ENCODE data around the gene SLC41A1. TPM values are rescaled to one million over a fixed set of nuclear protein-coding genes. Genes with fewer than 3 reads are reported as not detected.

SLC41A1 gene
- total and polyA plus RNA-seq, 2 donors from 2014 or later, result 19.1 to 20.9 TPM

DNA sequence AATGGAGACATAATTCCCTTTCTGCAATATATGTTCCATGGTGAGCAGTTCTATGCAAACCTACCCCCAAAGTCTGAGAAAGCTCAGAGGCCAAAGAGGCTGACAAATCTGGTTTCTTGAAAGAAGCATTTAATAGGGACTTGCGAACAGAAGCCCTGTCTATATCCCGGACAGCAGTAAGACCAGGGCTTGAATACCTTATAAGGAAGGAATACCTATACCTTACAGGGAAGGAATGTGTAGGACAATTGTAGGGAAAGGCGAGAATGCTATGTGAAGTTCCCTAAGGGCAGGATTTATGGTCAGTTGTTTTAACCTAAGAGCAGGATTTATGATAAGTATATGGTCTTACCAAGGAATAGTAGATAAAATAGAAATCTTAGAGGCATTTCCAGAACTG is 5.0 kb upstream of the SLC41A1 start:
- Histone ChIP-seq H3K27me3 (ENCODE audit: control insufficient read depth, insufficient read depth, low read length) (no peaks in the 10 kb centered on the region), H3K36me3 (ENCODE audit: control insufficient read depth in 2 of 3, insufficient read depth in 3 of 3, low read length in 3 of 3) (no peaks in the 10 kb centered on the region), H3K9ac (ENCODE audit: low read length in 3 of 3) (no peak overlapping the region), H3K9me3 (ENCODE audit: control insufficient read depth in 2 of 3, insufficient read depth in 1 of 3, low read length in 3 of 3) (no peaks in the 10 kb centered on the region), H3K27ac (ENCODE audit: low read depth in 2 of 2, low read length in 2 of 2) (no peak overlapping the region), H3K4me1 (ENCODE audit: control insufficient read depth in 2 of 3, insufficient read depth in 2 of 3, low read depth in 1 of 3, low read length in 3 of 3) (peaks cover 0 to 8% (median 3%) of the 10 kb centered on the region in 3 donors), H3K4me3 (ENCODE audit: low read length in 3 of 3) (no peak overlapping the region)
- DNase-seq (no peak), FAIRE-seq (no peak)
- intact Hi-C loops (cut with DNase I), result no loop called here
- TF ChIP-seq, protein P1, sequence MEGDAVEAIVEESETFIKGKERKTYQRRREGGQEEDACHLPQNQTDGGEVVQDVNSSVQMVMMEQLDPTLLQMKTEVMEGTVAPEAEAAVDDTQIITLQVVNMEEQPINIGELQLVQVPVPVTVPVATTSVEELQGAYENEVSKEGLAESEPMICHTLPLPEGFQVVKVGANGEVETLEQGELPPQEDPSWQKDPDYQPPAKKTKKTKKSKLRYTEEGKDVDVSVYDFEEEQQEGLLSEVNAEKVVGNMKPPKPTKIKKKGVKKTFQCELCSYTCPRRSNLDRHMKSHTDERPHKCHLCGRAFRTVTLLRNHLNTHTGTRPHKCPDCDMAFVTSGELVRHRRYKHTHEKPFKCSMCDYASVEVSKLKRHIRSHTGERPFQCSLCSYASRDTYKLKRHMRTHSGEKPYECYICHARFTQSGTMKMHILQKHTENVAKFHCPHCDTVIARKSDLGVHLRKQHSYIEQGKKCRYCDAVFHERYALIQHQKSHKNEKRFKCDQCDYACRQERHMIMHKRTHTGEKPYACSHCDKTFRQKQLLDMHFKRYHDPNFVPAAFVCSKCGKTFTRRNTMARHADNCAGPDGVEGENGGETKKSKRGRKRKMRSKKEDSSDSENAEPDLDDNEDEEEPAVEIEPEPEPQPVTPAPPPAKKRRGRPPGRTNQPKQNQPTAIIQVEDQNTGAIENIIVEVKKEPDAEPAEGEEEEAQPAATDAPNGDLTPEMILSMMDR (IDR thresholded peaks at IDR 0.05; ENCODE audit: borderline replicate concordance, extremely low read depth, insufficient read depth), result no peak

DNA sequence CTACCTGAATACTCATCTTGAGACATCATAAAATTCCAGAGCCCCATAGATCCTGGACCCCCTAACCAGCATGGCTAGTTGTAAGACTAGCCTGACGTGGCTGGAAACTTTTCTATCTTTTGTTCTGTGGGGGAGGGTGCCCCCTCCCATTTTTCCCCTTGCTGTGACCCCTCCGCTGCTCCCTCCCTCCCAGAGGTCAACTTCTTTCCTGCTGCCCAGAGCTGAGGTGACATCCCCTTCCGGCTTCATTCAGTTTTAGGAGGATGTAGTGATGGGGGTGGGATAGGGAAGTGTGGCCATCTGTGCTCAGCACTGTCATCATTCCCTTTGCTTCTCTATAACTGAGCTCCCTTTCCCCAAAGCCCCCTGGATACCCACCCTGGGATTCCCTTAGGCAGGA is 4.4 kb upstream of the SLC41A1 start:
- FAIRE-seq, result no peak
- Histone ChIP-seq H3K9ac (ENCODE audit: low read length in 3 of 3) (no peak overlapping the region), H3K27ac (ENCODE audit: low read depth in 2 of 2, low read length in 2 of 2) (no peak overlapping the region), H3K4me3 (ENCODE audit: low read length in 3 of 3) (no peak overlapping the region), H3K9me3 (ENCODE audit: control insufficient read depth in 2 of 3, insufficient read depth in 1 of 3, low read length in 3 of 3) (no peaks in the 10 kb centered on the region), H3K27me3 (ENCODE audit: control insufficient read depth, insufficient read depth, low read length) (no peaks in the 10 kb centered on the region), H3K4me1 (ENCODE audit: control insufficient read depth in 2 of 3, insufficient read depth in 2 of 3, low read depth in 1 of 3, low read length in 3 of 3) (peaks cover 0 to 8% (median 3%) of the 10 kb centered on the region in 3 donors), H3K36me3 (ENCODE audit: control insufficient read depth in 2 of 3, insufficient read depth in 3 of 3, low read length in 3 of 3) (no peaks in the 10 kb centered on the region)
- TF ChIP-seq, protein P1 (IDR thresholded peaks at IDR 0.05; ENCODE audit: borderline replicate concordance, extremely low read depth, insufficient read depth), result no peak
- intact Hi-C loops (cut with DNase I), result no loop called here
- no peak for DNase-seq

DNA sequence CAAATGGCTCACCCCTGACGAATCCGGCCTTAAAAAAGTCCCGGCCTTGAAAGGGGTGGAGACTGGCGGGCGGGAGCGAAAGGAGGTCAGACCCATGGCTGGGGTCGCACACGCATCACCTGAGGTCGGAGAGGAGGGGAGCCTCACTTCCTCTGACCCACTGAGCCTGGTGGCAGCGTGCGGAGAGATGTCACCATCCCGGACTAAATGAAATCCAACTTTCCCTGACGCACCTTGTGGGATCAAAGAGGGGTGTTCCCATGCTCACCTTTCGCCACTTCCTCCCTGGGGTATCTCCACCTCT is 709 bp upstream of the SLC41A1 start:
- intact Hi-C loops (cut with DNase I), result no loop called here
- Histone ChIP-seq H3K27ac (ENCODE audit: low read depth in 2 of 2, low read length in 2 of 2) (peak overlapping the region; percentile 75 to 85), H3K9me3 (ENCODE audit: control insufficient read depth in 2 of 3, insufficient read depth in 1 of 3, low read length in 3 of 3) (no peaks in the 10 kb centered on the region), H3K4me3 (ENCODE audit: low read length in 3 of 3) (peak overlapping the region; percentile 69 to 92 (median 80)), H3K36me3 (ENCODE audit: control insufficient read depth in 2 of 3, insufficient read depth in 3 of 3, low read length in 3 of 3) (peaks cover 0 to 4% (median 0%) of the 10 kb centered on the region in 3 donors), H3K9ac (ENCODE audit: low read length in 3 of 3) (peak overlapping the region; percentile 39 to 80 (median 66)), H3K27me3 (ENCODE audit: control insufficient read depth, insufficient read depth, low read length) (no peaks in the 10 kb centered on the region), H3K4me1 (ENCODE audit: control insufficient read depth in 2 of 3, insufficient read depth in 2 of 3, low read depth in 1 of 3, low read length in 3 of 3) (peaks cover 0 to 20% (median 19%) of the 10 kb centered on the region in 3 donors)
- FAIRE-seq, result no peak
- TF ChIP-seq, protein P1 (IDR thresholded peaks at IDR 0.05; ENCODE audit: borderline replicate concordance, extremely low read depth, insufficient read depth), result no peak
- peak in 1 of 5 donors; percentile 79 for DNase-seq
